HG03066 (cell line): ENCODE results near the gene TIMM9.
A peak's percentile ranks its signal among the peaks of the same experiment; 100 is the strongest.
"Not testable (repeated sequence)": the region's sequence is repeated elsewhere in the genome, so short reads cannot be mapped to it uniquely, and the experiment has no call there.

Source experiments
- ATAC-seq: cut with Tn5 transposase; IDR thresholded peaks from one replicate; pipeline ENCODE4 v1.9.1; 2021; ENCODE audit warnings: low read depth; ENCODE audit not compliant: unreplicated experiment

The TIMM9 gene

DNA sequence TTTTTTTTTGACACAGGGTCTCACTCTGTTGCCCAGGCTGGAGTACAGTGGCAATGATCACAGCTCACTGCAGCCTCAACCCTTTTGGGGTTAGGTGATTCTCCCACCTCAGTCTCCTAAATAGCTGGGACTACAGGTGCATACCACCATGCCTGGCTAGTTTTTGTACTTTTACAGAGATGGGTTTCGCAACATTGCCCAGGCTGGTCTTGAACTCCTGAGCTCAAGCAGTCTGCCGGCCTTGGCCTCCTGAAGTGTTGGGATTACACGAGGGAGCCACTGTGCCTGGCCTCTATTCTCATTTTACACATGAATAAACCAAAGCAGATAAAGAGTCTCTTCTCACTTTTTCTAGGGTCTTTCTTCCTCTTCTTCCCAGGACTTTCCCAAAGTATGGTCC, 28.4 kb downstream of the TIMM9 start:
- ATAC-seq = no peak

- ATAC-seq = no peak
Observed at GRCh38 chr14:58398495-58398894, 28.8 kb downstream of the TIMM9 start.

DNA sequence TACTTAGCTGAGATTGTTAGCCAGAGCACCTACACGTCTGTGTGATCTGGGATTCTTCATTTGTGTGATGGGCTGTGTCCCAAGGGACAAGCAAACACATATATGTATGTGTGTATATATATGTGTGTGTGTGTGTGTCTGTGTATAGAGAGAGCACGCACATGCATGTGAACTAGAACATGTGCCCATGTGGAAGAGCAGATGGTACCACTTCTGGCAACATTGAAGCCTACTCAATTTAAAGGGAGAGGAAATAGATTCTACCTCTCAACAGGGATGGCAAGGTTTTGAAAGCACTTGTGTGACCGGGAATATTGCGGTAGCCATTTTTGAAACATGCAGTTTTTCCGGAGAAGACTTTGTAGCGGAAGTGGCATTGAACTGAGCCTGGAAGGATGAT, 30.2 kb downstream of the TIMM9 start:
- ATAC-seq = no peak

GRCh38 chr14:58395812-58396788, 31.2 kb downstream of the TIMM9 start, which contains the start of gene TOMM20L:
TSS of gene TOMM20L (plus strand) at chr14:58395930. CDS start at chr14:58395958, 28 bp downstream.
- peak; percentile 95 for ATAC-seq

DNA sequence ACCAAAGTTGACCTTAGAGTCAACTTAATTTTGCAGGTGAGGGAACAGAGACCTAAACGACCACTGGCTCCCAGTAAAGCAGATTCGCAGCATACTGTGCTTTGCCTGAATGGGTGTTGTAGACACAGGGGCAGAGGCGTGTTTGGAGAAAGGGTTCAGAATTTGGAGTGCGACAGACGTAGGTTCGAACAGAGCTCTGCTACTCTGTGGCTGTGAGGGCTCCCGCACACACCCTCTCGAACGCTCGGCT, 31.8 kb downstream of the TIMM9 start:
- no peak for ATAC-seq

- no peak for ATAC-seq
Observed at GRCh38 chr14:58390830-58391229, 36.5 kb downstream of the TIMM9 start.

- no peak for ATAC-seq
Observed at GRCh38 chr14:58376791-58377190, 50.5 kb downstream of the TIMM9 start.

- ATAC-seq = no peak
Observed at GRCh38 chr14:58368956-58369355, 58.4 kb downstream of the TIMM9 start.

GRCh38 chr14:58367296-58367695, 60.0 kb downstream of the TIMM9 start:
- no peak for ATAC-seq

DNA sequence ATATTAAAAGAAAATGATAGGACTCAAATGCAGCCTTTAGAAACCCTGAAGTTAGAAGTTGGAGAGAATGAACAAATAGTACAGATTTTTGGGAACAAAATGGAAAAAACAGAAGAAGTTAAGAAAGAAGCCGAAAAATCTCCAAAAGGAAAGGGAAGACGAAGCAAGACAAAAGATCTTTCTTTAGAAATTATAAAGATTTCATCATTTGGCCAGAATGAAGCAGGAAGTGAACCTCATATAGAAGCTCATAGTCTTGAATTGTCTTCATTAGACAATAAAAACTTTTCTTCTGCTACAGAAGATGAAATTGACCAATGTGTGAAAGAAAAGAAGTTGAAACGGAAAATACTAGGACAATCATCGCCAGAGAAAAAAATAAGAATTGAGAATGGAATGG, 63.0 kb downstream of the TIMM9 start:
- ATAC-seq = no peak

DNA sequence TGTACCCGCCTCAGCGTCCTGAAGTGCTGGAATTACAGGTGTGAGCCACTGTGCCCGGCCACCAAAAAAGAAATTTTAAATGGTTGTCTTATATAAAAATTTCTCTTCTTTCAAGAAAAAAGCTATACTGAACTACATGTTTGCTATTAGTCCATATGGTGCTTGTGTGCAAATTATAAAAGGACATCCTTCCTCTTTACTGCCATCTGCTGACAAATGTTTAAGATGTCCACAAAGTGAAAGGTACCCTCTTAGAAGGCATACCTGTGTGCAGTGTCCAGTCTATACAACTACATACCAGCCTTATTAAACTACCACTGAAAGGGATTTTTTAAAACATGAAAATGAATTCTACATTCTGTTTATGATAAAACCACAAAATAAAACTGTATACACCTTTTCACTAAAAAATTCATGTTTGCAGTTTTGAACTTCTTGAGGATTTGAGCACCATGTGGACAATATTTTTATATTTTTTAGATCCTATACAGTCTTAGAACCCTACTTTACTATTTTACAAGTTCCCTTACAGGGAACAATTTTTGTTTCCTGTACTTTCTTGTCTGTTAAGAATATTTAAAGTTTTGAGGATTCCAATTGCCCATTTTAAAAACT, 64.4 kb downstream of the TIMM9 start:
- no peak for ATAC-seq

DNA sequence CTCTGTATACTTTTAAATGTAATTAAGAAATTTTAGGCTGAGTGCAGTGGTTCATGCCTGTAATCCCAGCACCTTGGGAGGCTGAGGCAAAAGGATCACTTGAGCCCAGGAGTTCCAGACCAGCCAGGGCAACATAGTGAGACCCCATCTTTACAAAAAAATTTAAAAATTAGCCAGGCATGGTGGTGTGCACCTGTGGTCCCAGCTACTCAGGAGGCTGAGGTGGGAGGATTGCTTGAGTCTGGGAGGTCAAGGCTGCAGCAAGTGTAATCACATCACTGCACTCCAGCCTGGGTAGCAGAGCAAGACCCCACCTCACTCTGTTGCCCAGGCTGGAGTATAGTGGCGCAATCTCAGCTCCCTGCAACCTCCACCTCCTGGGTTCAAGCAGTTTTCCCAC, 65.1 kb downstream of the TIMM9 start:
- not testable (repeated sequence) for ATAC-seq
